Measurements from ENCODE around the gene FDX2.

FDX2 gene

GRCh38 chr19:10315335-10316214 is at the start of gene FDX2:
FDX2 (minus strand) TSS chr19:10316015; CDS start chr19:10315996, 19 bp downstream.
- no peak for DNase-seq (ENCODE audit: low read depth)
- no peak for TF ChIP-seq CTCF (IDR thresholded peaks at IDR 0.05; ENCODE audit: control insufficient read depth, insufficient read depth, low read depth, low read length, missing control alignments)
- peak within 1 kb of the TSS; percentile 57 for H3K4me3 ChIP-seq (ENCODE audit: control insufficient read depth, low read depth, low read length)

GRCh38 chr19:10365518-10365917 is 49.7 kb upstream of the FDX2 start:
- DNase-seq (ENCODE audit: low read depth): no peak
- TF ChIP-seq CTCF (IDR thresholded peaks at IDR 0.05; ENCODE audit: control insufficient read depth, insufficient read depth, low read depth, low read length, missing control alignments): no peak
- no peak overlapping the region for H3K4me3 ChIP-seq (ENCODE audit: control insufficient read depth, low read depth, low read length)

- no peak for TF ChIP-seq CTCF (IDR thresholded peaks at IDR 0.05; ENCODE audit: control insufficient read depth, insufficient read depth, low read depth, low read length, missing control alignments)
- DNase-seq (ENCODE audit: low read depth): no peak
- no peak overlapping the region for H3K4me3 ChIP-seq (ENCODE audit: control insufficient read depth, low read depth, low read length)
Measured at GRCh38 chr19:10364644-10365043, 48.8 kb upstream of the FDX2 start.

GRCh38 chr19:10363789-10364281 is 48.0 kb upstream of the FDX2 start:
- no peak for TF ChIP-seq CTCF (IDR thresholded peaks at IDR 0.05; ENCODE audit: control insufficient read depth, insufficient read depth, low read depth, low read length, missing control alignments)
- no peak overlapping the region for H3K4me3 ChIP-seq (ENCODE audit: control insufficient read depth, low read depth, low read length)
- DNase-seq (ENCODE audit: low read depth): no peak

GRCh38 chr19:10362259-10362658 is 46.4 kb upstream of the FDX2 start:
- H3K4me3 ChIP-seq (ENCODE audit: control insufficient read depth, low read depth, low read length): no peak overlapping the region
- no peak for TF ChIP-seq CTCF (IDR thresholded peaks at IDR 0.05; ENCODE audit: control insufficient read depth, insufficient read depth, low read depth, low read length, missing control alignments)
- DNase-seq (ENCODE audit: low read depth): no peak

- TF ChIP-seq CTCF (IDR thresholded peaks at IDR 0.05; ENCODE audit: control insufficient read depth, insufficient read depth, low read depth, low read length, missing control alignments): no peak
- H3K4me3 ChIP-seq (ENCODE audit: control insufficient read depth, low read depth, low read length): no peak overlapping the region
- no peak for DNase-seq (ENCODE audit: low read depth)
Measured at GRCh38 chr19:10361569-10362011, 45.8 kb upstream of the FDX2 start.

Data from AG09309 (cell line).